Stimulated activated CD4-positive, alpha-beta T cell treated with anti-CD3 and anti-CD28 coated beads, Interleukin-1b, Interleukin-23, amount 100 ng/mL, for 24 hours (primary cell): ENCODE measurements around the gene CLDN14.
"Not testable (repeated sequence)": the region's sequence is repeated elsewhere in the genome, so short reads cannot be mapped to it uniquely, and the experiment has no call there.

Experiments used
- DNase-seq, 4 experiments: peaks; one replicate each; pipeline ENCODE4 v3.0.0-alpha.2; 2020; ENCODE audit warnings: low read depth in 4 of 4, low spot score in 1 of 4

Gene CLDN14

DNA sequence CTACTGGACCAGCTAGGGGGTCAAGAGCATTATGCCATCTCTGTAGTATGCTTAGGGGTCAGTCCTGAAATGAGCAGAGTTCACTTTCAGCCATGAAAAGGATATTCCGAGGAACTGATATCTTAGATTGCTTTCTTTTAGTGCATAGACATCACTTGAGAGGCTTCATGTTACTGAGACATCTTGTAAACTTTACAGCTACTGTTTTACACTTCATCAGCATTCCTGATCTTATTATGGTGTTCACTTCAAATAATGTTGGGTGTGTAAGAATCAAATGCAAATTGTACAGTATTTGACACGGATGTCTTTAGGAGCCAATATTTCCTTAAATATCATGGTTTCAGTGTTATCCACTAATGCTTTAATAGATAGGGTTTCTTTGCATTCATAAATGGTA lies 22.4 kb upstream of the CLDN14 start:
- DNase-seq: no peak

DNA sequence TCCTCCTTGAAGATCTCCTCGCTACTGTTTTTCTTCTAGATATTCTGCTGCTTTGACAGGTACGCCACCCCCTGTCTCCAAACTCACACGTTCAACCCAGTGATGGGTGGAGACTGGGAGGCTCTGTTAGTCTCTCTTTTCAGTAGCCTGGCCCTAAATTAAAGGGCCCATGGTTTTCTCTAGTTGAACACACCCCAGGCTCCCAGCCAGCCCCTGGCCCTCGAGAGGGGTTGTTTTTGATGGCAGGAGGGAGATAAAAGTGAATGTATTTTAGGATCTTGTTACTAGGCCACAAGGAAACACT lies 21.6 kb upstream of the CLDN14 start:
- no peak for DNase-seq

DNA sequence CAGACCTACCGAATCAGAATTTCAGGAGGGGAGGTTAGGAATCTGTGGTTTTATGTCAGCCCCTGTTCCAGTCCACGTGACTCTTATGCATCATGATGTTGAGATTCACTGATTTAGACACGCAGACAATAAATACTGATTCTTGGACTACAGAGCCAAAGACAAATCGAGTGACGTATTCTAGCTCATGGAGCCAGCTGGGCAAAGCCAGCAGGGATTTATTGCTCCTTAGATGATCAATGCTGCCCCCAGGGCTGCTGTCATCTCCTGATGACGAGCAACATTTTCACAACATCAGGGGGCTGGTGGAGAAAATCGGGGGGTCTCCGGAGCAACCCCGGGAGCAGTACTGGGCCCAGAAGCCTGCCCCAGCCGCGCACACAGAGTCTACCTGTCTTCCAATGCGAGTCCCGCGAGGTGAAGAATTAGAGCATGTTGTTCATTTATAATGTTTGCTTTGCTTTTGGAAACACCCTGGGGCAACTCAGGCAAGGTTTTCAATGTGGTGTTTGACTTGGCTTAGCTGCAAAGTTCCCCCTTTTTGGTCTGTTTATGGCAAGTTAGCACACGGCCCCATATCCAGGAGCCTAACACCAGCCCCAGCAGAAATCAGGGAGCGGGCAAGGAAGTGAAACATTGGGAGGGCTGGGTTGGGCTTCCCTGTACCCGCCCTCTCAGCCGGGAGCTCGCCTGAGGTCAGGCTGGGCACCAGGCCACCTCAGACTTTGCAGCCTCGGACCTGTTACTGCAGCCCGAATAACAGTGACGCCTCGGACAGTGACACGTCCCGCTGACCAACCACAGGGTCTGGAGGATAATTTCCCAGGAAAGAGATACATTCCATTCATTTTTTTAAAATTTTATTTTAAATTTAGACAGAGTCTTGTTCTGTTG lies 19.9 kb upstream of the CLDN14 start:
- no peak for DNase-seq

GRCh38 chr21:36494557-36494956 lies 14.6 kb upstream of the CLDN14 start:
- DNase-seq: no peak

DNA sequence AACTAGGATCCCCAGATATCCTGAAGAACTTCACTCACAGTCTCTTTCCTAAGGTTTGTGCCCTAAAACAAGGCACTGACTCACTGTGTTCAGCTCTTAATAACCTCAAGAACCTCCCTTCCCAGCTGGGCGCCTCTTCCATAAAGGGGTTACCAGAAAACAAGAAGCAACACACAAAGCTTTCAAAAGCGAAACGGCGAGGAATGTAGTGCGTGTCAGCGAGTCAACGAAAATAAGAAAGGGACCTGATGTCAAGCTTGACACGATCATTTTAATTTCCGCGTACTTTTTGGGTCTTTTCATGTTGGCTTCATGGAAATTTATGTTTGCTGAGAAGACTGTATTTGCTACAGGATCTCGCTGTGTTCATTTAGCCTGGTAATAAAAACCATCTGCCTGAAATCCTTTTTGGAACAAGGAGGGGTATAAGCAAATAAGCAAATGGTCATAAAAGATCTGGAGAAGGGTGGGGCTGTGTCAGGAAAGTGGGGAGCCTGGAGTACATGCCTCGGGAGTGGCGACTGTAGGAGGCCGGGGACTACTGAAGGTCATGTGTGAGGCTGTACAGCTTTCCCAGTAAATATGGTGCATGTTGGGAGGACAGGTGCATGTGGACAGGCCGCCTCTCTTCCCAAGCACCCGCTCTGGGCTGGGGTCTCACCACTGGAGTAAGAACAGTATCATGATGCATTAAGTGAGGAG lies 11.4 kb upstream of the CLDN14 start:
- no peak for DNase-seq

GRCh38 chr21:36489776-36490165 lies 9.8 kb upstream of the CLDN14 start:
- DNase-seq: no peak

GRCh38 chr21:36489103-36489775 lies 9.3 kb upstream of the CLDN14 start:
- no peak for DNase-seq

DNA sequence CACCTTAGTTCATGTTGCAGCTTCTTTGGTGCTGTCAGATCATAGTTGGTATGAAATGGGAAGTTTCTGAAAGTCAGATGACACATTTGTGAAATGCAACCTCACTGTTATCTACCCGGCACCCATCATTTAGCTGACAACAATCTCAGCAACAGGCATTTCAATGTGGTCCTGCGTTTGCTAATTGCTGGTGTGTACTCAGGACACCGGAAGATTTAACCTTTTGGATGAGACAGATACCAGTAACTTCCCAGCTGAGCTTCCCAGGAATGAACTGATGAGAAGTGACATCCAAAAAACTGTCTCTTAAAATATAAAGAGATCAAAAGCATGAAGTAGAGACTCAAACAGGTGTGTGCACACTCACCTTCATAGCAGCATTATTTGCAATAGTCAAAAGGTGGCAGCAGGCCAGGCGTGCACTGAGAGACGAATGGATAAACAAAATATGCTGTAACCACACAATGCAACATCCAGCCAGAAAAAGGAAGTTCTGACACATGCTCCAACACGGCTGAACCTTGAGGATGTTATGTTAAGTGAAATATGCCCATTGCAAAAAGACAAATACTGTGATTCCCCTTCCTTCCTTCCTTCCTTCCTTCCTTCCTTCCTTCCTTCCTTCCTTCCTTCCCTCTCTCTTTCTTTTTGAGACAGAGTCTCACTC lies 7.9 kb upstream of the CLDN14 start:
- DNase-seq: no peak

DNA sequence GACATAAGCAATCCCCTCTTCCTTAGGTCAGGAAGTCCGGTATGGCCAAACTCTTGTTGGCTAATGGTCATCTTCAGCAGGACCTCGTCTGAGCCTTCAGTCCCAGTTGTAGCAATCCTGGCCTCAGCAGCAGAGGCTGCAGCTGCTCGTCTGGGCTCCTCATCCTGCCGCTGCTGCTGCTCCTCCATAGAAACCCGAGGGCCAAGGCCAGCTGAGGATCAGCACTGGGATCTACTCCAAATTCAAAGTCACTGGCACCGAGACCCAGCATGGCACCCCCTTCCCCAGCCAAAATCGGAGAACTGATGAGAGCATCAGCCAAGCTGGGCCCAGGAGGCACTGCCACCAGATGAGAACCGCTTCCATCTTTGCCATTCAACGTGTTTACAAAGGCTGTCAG lies 6.3 kb upstream of the CLDN14 start:
- DNase-seq: no peak

DNA sequence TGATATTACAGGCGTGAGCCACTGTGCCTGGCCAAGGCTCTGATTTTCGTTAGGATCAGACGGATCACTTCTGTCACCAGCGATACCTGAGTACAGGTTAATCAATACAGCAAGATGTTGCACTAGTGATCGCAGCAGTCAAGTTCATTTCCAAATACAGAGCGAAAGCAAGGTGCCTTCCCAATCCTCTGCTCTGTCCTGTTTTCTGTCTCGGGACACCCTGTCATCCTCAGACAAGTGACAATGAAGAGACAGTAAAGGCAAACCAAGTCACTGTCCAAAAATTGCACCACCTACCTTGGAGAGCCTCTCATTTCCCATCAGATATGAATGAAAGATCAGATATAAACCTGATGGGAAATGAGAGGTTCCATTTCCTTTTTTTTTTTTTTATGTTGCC lies 5.6 kb upstream of the CLDN14 start:
- DNase-seq: no peak

- no peak for DNase-seq
Observed at GRCh38 chr21:36483095-36483494, 3.2 kb upstream of the CLDN14 start.

DNA sequence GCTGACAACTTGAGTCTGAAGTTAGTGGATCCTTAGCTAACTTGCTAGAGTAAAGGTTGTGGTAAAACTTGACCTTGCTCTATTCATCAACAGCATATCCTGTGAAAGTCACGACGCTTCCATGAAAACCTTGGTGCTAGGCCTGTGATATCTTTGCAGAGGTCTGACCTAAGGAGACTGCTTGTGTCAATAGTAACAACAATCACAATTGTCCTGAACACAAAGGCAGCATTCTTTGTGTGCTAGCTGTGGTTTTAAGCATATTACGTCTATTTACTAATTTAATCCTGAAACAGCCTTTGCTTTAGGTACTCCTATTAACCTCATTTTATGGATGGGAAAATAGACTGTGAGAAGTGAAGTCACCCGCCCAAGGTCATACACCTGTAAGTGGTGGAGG lies 2.8 kb upstream of the CLDN14 start:
- no peak for DNase-seq

- no peak for DNase-seq
Observed at GRCh38 chr21:36482181-36482580, 2.3 kb upstream of the CLDN14 start.

DNA sequence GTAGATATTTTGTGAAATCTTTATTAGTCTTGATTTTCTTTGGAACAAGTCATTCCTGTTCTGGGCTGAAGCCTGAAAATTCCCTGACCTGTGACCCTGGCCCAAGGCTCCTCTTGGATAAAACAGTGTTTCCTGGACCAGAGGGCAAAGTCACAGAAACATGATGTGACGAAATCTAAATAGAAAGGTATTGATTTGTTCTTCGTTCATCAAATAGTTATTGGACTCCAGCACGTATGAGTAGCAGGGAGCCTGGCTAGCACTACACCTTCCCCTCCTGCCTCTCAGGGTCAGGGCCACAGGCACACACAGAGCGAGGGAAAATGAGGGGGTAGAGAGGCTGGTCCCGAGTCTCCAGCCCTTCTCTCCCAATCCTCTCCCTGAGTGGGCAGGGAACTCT lies 1.7 kb upstream of the CLDN14 start:
- no peak for DNase-seq

GRCh38 chr21:36480618-36481017 lies 696 bp upstream of the CLDN14 start:
- DNase-seq: no peak

- no peak for DNase-seq
Observed at GRCh38 chr21:36478941-36479340, 981 bp downstream of the CLDN14 start.

DNA sequence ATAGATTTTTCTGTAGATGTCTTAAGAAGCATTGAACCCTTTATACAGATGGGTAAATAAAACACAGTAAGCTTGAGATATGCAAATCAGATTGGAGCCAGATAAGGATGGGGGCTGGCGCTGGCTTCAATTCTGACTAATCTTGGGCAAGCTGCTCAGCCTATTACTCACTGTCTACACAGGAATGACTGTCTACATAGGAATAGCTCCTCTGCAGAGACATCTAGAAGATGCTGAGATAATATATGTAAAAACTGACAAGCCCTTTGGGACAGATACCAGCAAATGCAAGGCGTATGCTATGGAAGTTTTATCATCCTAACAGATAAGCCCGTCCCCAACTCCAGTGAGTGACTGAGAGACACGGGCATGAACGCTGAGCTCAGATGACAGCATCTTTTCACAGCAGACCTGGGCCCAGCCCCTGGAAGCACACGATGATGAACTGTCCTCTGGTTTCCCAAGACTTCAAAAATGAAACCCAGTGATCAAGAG lies 1.7 kb downstream of the CLDN14 start:
- DNase-seq: peak in 2 of 4 experiments; percentile 6 to 7

GRCh38 chr21:36477559-36477958 lies 2.4 kb downstream of the CLDN14 start:
- no peak for DNase-seq

DNA sequence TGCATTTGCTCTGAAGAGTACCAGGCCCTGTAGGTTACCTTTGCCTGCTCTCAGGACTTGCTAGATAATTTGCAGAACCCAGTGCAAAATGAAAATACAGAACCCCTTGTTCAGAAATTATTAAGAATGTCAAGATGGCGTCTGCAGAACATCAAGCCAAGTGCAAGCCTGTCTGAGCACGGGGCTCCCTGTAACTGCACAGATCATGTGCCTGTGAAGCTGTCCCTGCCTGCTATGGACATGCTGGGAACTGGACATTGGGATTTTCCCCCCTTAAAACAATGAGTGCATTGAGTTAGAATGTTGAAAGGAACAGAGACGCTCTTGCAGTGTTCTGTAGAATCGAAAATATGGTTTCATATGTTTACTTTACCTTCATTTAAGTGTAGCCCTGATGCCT lies 2.9 kb downstream of the CLDN14 start:
- no peak for DNase-seq

- DNase-seq: not testable (repeated sequence)
Observed at GRCh38 chr21:36476541-36476940, 3.4 kb downstream of the CLDN14 start.

DNA sequence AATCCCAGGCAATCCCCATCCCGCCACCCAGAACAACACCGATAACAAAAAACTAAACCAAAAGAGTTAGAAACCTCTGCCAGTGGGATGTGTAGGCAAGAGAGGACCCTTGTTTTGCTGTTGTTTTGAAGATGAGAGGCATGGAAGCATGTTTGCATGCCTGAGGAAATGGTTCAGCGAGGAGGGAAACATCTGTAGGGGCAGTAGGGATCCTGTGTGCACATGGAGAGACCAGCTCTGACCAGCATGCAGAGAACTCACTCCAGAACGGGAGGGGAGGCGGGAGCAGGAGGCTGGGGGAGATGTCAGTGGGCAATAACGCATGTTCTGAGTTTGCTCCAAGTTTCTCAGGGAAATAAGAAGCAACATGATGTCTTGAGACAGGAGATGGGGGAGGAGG lies 5.3 kb downstream of the CLDN14 start:
- DNase-seq: no peak

DNA sequence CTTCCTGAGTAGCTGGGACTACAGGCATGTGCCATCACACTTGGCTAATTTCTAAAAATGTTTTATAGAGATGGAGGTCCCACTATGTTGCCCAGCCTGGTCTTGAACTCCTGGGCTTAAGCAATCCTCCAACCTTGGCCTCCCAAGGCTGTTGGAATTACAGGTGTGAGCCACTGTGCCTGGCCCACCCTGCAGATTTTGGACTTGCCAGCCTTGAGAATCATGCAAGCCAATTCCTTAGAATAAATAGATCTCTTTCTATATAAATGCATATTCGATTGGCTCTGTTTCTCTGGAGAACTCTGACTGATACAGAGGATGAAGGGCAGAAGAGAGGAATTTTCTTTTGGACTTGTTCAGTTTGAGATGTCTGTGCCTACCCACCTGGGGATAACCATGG lies 6.7 kb downstream of the CLDN14 start:
- no peak for DNase-seq
